Nephron (organoid): ENCODE measurements around the gene SAMD3.

Source experiments
- H3K27ac Mint-ChIP-seq, 3 experiments: 2 replicates each; pipeline ENCODE4 v1.8.0; 2020; ENCODE audit warnings: mixed read lengths in 3 of 3, mild to moderate bottlenecking in 2 of 3, moderate library complexity in 1 of 3
- H3K27me3 Mint-ChIP-seq: 2 replicates; pipeline ENCODE4 v1.8.0; 2021; ENCODE audit warnings: low read depth, mild to moderate bottlenecking, moderate library complexity, mixed read lengths
- H3K36me3 Mint-ChIP-seq: 2 replicates; pipeline ENCODE4 v1.8.0; 2020; ENCODE audit warnings: low read depth, mixed read lengths
- H3K4me1 Mint-ChIP-seq: 2 replicates; pipeline ENCODE4 v1.8.0; 2020; ENCODE audit warnings: mixed read lengths
- H3K4me3 Mint-ChIP-seq, 3 experiments: 2 replicates each; pipeline ENCODE4 v1.8.0; 2020; ENCODE audit warnings: mild to moderate bottlenecking in 3 of 3, mixed read lengths in 3 of 3, moderate library complexity in 2 of 3
- H3K9me3 Mint-ChIP-seq: 2 replicates; pipeline ENCODE4 v1.8.0; 2020; ENCODE audit warnings: mixed read lengths
- TF ChIP-seq, protein P1 (sequence below), 3 experiments: fragments of 200-600 bp; sonication (generic); IDR thresholded peaks; one replicate each; pipeline ENCODE4 v1.5.0; 2021; ENCODE audit warnings: antibody characterized with exemption in 3 of 3; ENCODE audit not compliant: unreplicated experiment in 3 of 3

Gene SAMD3

DNA sequence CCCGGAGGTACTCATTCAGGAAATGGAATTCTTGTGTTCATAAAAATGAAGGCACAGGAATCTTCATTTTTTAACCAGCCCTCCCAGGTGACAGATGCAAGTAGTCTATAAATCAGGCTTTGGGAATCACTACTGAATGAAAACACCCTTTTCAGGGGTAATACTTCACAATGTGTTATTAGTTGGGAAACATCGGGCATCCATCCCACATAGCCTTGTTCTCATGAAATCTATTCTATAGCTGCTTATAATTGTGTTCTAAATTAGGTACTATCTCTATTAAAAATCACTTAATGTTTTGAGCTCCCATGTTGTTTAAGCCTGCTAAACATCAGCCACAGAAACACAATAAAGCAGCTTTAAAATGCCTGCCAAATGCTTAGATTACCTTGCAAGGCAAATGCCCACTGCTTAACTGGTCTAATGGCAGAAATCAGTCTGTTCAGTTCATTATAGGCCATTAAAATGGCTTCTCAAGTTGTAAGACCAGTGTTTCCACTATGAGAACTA lies 109.5 kb downstream of the SAMD3 start:
- Mint-ChIP-seq H3K4me3 (no peak overlapping the region), H3K27ac (peak overlapping the region; percentile 53 to 90 (median 87)), H3K27me3 (no peaks in the 10 kb centered on the region), H3K4me1 (peaks cover 4% of the 10 kb centered on the region), H3K36me3 (peaks cover 37% of the 10 kb centered on the region), H3K9me3 (peaks cover 7% of the 10 kb centered on the region)
- TF ChIP-seq, protein P1, sequence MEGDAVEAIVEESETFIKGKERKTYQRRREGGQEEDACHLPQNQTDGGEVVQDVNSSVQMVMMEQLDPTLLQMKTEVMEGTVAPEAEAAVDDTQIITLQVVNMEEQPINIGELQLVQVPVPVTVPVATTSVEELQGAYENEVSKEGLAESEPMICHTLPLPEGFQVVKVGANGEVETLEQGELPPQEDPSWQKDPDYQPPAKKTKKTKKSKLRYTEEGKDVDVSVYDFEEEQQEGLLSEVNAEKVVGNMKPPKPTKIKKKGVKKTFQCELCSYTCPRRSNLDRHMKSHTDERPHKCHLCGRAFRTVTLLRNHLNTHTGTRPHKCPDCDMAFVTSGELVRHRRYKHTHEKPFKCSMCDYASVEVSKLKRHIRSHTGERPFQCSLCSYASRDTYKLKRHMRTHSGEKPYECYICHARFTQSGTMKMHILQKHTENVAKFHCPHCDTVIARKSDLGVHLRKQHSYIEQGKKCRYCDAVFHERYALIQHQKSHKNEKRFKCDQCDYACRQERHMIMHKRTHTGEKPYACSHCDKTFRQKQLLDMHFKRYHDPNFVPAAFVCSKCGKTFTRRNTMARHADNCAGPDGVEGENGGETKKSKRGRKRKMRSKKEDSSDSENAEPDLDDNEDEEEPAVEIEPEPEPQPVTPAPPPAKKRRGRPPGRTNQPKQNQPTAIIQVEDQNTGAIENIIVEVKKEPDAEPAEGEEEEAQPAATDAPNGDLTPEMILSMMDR (IDR thresholded peaks at IDR 0.05; ENCODE audit: unreplicated experiment in 3 of 3), result no peak

DNA sequence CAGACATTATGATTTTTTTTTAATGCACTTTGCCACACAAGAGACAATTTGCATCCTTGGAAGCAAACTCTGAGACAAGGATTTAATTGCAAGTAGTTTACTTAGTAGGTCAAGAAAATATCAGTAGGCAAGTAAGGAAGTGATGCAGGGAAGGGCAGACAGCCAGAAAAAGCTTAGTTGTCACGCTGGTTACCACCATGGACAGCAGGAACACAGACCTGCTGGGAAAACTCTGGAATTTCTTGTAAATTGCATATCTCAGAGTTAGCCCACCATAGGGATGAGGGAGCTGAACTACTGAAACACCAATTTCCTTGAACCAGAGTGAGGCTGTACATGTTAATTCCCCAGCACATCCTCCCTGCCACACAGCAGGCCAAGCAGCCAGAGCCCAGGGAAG lies 111.7 kb downstream of the SAMD3 start:
- H3K4me1 Mint-ChIP-seq, result peaks cover 5% of the 10 kb centered on the region
- H3K4me3 Mint-ChIP-seq, result no peak overlapping the region
- TF ChIP-seq, protein P1 (IDR thresholded peaks at IDR 0.05; ENCODE audit: unreplicated experiment in 3 of 3), result no peak
- H3K27ac Mint-ChIP-seq, result no peak overlapping the region
- no peaks in the 10 kb centered on the region for H3K27me3 Mint-ChIP-seq
- H3K9me3 Mint-ChIP-seq, result peaks cover 11% of the 10 kb centered on the region
- H3K36me3 Mint-ChIP-seq, result peaks cover 52% of the 10 kb centered on the region

DNA sequence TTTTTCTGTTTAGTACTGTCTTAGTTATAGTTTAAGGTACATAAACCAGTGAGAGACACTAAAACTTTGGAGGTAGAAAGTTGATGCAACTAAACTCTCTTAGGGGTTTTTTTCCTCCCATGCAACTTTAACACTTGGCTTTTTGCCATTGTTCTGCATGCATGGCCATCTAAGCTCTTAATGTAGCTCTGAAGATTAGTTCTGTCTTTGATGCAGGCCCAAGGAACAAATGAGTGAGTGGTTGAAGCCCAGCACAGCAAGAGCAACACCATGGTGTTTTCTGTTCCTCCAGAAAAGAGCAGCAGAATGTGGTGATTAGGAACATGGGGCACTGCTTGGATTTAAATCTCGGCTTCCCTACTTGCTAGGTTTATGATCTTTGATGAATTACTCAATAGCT lies 115.0 kb downstream of the SAMD3 start:
- Mint-ChIP-seq H3K9me3 (peaks cover 11% of the 10 kb centered on the region), H3K36me3 (peaks cover 54% of the 10 kb centered on the region), H3K27me3 (no peaks in the 10 kb centered on the region), H3K4me1 (peaks cover 5% of the 10 kb centered on the region), H3K4me3 (no peak overlapping the region), H3K27ac (peak overlapping the region in 2 of 3 experiments; percentile 39 to 60)
- TF ChIP-seq, protein P1 (IDR thresholded peaks at IDR 0.05; ENCODE audit: unreplicated experiment in 3 of 3), result no peak

GRCh38 chr6:130105996-130106704 lies 116.6 kb downstream of the SAMD3 start:
- peaks cover 63% of the 10 kb centered on the region for H3K36me3 Mint-ChIP-seq
- H3K27ac Mint-ChIP-seq, result no peak overlapping the region
- TF ChIP-seq, protein P1 (IDR thresholded peaks at IDR 0.05; ENCODE audit: unreplicated experiment in 3 of 3), result no peak
- H3K4me3 Mint-ChIP-seq, result no peak overlapping the region
- peaks cover 14% of the 10 kb centered on the region for H3K9me3 Mint-ChIP-seq
- H3K4me1 Mint-ChIP-seq, result peaks cover 5% of the 10 kb centered on the region
- no peaks in the 10 kb centered on the region for H3K27me3 Mint-ChIP-seq

- H3K27me3 Mint-ChIP-seq, result no peaks in the 10 kb centered on the region
- TF ChIP-seq, protein P1 (IDR thresholded peaks at IDR 0.05; ENCODE audit: unreplicated experiment in 3 of 3), result no peak
- no peaks in the 10 kb centered on the region for H3K4me1 Mint-ChIP-seq
- H3K36me3 Mint-ChIP-seq, result peaks cover 58% of the 10 kb centered on the region
- peaks cover 3% of the 10 kb centered on the region for H3K9me3 Mint-ChIP-seq
- H3K27ac Mint-ChIP-seq, result no peak overlapping the region
- H3K4me3 Mint-ChIP-seq, result no peak overlapping the region
These were observed 123.6 kb downstream of the SAMD3 start for GRCh38 chr6:130099119-130099518.

- Mint-ChIP-seq H3K4me1 (no peaks in the 10 kb centered on the region), H3K36me3 (peaks cover 64% of the 10 kb centered on the region), H3K27me3 (no peaks in the 10 kb centered on the region), H3K9me3 (peaks cover 3% of the 10 kb centered on the region), H3K27ac (no peak overlapping the region), H3K4me3 (no peak overlapping the region)
- TF ChIP-seq, protein P1 (IDR thresholded peaks at IDR 0.05; ENCODE audit: unreplicated experiment in 3 of 3), result no peak
These were observed 124.4 kb downstream of the SAMD3 start for GRCh38 chr6:130098317-130098716.
